Keratinocyte (primary cell): Measurements from ENCODE around the gene XPNPEP2. TPM values are rescaled to one million over a fixed set of nuclear protein-coding genes. Genes with fewer than 3 reads are reported as not detected.

ENCODE experiments used
- DNase-seq: peaks from one replicate; pipeline ENCODE4 v3.0.0-alpha.2; 2011; ENCODE audit warnings: low read depth, missing footprints, low spot score
- FAIRE-seq: peaks from 2 replicates; lab custom pipeline; 2011; peaks lifted over from hg19 to GRCh38; lab: Jason Lieb, UNC
- H2AFZ ChIP-seq: 2 replicates; pipeline ENCODE4 v1.6.0; 2012; ENCODE audit warnings: low read length, control low read depth, inconsistent platforms; ENCODE audit not compliant: control insufficient read depth
- H3K27ac ChIP-seq: 2 replicates; pipeline ENCODE4 v1.5.1; 2011; ENCODE audit warnings: low read length; ENCODE audit not compliant: control insufficient read depth, insufficient read depth
- H3K27me3 ChIP-seq: 3 replicates; pipeline ENCODE4 v1.6.0; 2011; ENCODE audit warnings: low read length; ENCODE audit not compliant: control insufficient read depth, insufficient read depth; ENCODE audit errors: extremely low read depth
- H3K36me3 ChIP-seq, 2 experiments: 2 replicates in 1 of 2; 3 replicates in 1 of 2; pipeline ENCODE4 v1.5.1; 2011; ENCODE audit warnings: low read length in 2 of 2, mild to moderate bottlenecking in 1 of 2; ENCODE audit not compliant: control insufficient read depth in 2 of 2, insufficient read depth in 2 of 2; ENCODE audit errors: extremely low read depth in 1 of 2
- H3K4me1 ChIP-seq: 3 replicates; pipeline ENCODE4 v1.5.1; 2011; ENCODE audit warnings: low read length; ENCODE audit not compliant: control insufficient read depth, insufficient read depth; ENCODE audit errors: extremely low read depth
- H3K4me2 ChIP-seq: 3 replicates; pipeline ENCODE4 v1.6.0; 2011; ENCODE audit warnings: low read depth, low read length; ENCODE audit not compliant: control insufficient read depth, insufficient read depth; ENCODE audit errors: extremely low read depth
- H3K4me3 ChIP-seq, 3 experiments: fragments of 200-600 bp in 1 of 3; sonication (generic) in 1 of 3; 2 replicates in 2 of 3; 3 replicates in 1 of 3; pipeline ENCODE4 v1.5.1; 2011 to 2016; ENCODE audit warnings: low read length in 3 of 3, mild to moderate bottlenecking in 3 of 3, control low read depth in 2 of 3, inconsistent platforms in 1 of 3, low read depth in 1 of 3, mixed read lengths in 1 of 3, mixed run types in 1 of 3, moderate library complexity in 1 of 3; ENCODE audit not compliant: control insufficient read depth in 2 of 3, insufficient read depth in 2 of 3; ENCODE audit errors: extremely low read depth in 1 of 3
- H3K79me2 ChIP-seq: 2 replicates; pipeline ENCODE4 v1.6.0; 2012; ENCODE audit warnings: low read length; ENCODE audit not compliant: control insufficient read depth, insufficient read depth
- H3K9ac ChIP-seq: 3 replicates; pipeline ENCODE4 v1.6.0; 2011; ENCODE audit warnings: low read length; ENCODE audit not compliant: control insufficient read depth, insufficient read depth; ENCODE audit errors: extremely low read depth
- H3K9me1 ChIP-seq: 3 replicates; pipeline ENCODE4 v1.6.0; 2011; ENCODE audit warnings: low read length; ENCODE audit not compliant: control insufficient read depth, insufficient read depth; ENCODE audit errors: extremely low read depth
- H3K9me3 ChIP-seq: 2 replicates; pipeline ENCODE4 v1.5.1; 2012; ENCODE audit warnings: low read depth, low read length; ENCODE audit not compliant: control insufficient read depth
- H4K20me1 ChIP-seq: 3 replicates; pipeline ENCODE4 v1.6.0; 2011; ENCODE audit warnings: low read length; ENCODE audit not compliant: control insufficient read depth, insufficient read depth; ENCODE audit errors: extremely low read depth
- EZH2 ChIP-seq: IDR thresholded peaks from one replicate; pipeline ENCODE4 v1.6.1; 2012; ENCODE audit warnings: inconsistent platforms, mild to moderate bottlenecking, low read length, moderate library complexity
- dilution Hi-C: fragments of 300-500 bp; cut with MboI; formaldehyde crosslinking; loops from one replicate; pipeline ENCODE4 v1.7.0; 2020; ENCODE audit warnings: low sequenced_read_pairs; ENCODE audit not compliant: extremely low pct_ligation_motif_present
- polyA plus RNA-seq, 5 experiments: library from polyadenylated mRNA; depleted of rRNA in 3 of 5; stranded (reverse) in 3 of 5; stranded (forward) in 1 of 5; unstranded in 1 of 5; fragments of >200 nt; gene quantifications; 1 replicate in 1 of 5; 2 replicates in 3 of 5; 3 replicates in 1 of 5; pipeline versions ENCODE4 v1.2.1 to v1.2.3, GENCODE V29; 2011 to 2012; ENCODE audit warnings: missing spikeins in 2 of 5, low read depth in 1 of 5, low replicate concordance in 1 of 5
- TF ChIP-seq, protein P1 (sequence below), 3 experiments: IDR thresholded peaks in 1 of 3; conservative IDR thresholded peaks in 1 of 3; optimal IDR thresholded peaks in 1 of 3; 2 replicates in 2 of 3; 3 replicates in 1 of 3; pipeline versions ENCODE3 to v1.5.1; 2011; ENCODE audit warnings: low read length in 3 of 3, mild to moderate bottlenecking in 3 of 3, moderate library complexity in 2 of 3, control low read depth in 1 of 3, inconsistent platforms in 1 of 3; ENCODE audit not compliant: insufficient read depth in 2 of 3; ENCODE audit errors: extremely low read depth in 1 of 3

The XPNPEP2 gene
- polyA plus RNA-seq, 1 donor (not counting 4 experiments of a cell fraction or from before 2014, with no cell fraction given): not detected

DNA sequence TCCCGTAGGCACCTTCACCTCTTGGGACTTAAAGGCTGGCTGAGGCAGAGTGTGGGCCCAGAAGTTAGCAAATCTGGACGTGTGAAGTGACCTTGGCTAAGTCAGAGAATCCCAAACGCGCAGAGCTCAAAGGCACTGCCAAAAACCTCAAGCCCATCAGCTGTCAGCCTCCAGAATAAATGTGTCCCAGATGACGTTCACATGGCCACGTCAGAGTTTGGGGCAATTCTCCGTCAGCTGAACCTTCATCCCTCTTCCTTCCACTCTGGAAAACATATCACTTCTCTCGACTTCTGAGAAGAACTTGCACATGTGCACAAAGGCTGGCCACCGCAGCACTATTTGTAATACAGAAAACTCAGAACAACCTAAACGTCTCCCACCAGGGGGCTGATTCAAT lies 48.3 kb upstream of the XPNPEP2 start:
- H3K9me1 ChIP-seq: no peaks in the 10 kb centered on the region
- H3K4me1 ChIP-seq: no peaks in the 10 kb centered on the region
- H3K36me3 ChIP-seq: no peaks in the 10 kb centered on the region
- no peaks in the 10 kb centered on the region for H3K27me3 ChIP-seq
- no peak overlapping the region for H2AFZ ChIP-seq
- H3K79me2 ChIP-seq: no peaks in the 10 kb centered on the region
- H3K9ac ChIP-seq: no peak overlapping the region
- no peak overlapping the region for H3K4me3 ChIP-seq
- no peaks in the 10 kb centered on the region for H4K20me1 ChIP-seq
- no peak for FAIRE-seq
- TF ChIP-seq, protein P1, sequence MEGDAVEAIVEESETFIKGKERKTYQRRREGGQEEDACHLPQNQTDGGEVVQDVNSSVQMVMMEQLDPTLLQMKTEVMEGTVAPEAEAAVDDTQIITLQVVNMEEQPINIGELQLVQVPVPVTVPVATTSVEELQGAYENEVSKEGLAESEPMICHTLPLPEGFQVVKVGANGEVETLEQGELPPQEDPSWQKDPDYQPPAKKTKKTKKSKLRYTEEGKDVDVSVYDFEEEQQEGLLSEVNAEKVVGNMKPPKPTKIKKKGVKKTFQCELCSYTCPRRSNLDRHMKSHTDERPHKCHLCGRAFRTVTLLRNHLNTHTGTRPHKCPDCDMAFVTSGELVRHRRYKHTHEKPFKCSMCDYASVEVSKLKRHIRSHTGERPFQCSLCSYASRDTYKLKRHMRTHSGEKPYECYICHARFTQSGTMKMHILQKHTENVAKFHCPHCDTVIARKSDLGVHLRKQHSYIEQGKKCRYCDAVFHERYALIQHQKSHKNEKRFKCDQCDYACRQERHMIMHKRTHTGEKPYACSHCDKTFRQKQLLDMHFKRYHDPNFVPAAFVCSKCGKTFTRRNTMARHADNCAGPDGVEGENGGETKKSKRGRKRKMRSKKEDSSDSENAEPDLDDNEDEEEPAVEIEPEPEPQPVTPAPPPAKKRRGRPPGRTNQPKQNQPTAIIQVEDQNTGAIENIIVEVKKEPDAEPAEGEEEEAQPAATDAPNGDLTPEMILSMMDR (optimal IDR thresholded peaks at IDR 0.05 in 1 of 3, IDR thresholded peaks at IDR 0.05 in 1 of 3, conservative IDR thresholded peaks at IDR 0.05 in 1 of 3; ENCODE audit: extremely low read depth in 1 of 3, insufficient read depth in 2 of 3, low read length in 3 of 3): no peak
- TF ChIP-seq EZH2: no peak
- no peak for DNase-seq
- dilution Hi-C loops: no loop called here
- no peak overlapping the region for H3K4me2 ChIP-seq
- no peak overlapping the region for H3K27ac ChIP-seq
- no peaks in the 10 kb centered on the region for H3K9me3 ChIP-seq

DNA sequence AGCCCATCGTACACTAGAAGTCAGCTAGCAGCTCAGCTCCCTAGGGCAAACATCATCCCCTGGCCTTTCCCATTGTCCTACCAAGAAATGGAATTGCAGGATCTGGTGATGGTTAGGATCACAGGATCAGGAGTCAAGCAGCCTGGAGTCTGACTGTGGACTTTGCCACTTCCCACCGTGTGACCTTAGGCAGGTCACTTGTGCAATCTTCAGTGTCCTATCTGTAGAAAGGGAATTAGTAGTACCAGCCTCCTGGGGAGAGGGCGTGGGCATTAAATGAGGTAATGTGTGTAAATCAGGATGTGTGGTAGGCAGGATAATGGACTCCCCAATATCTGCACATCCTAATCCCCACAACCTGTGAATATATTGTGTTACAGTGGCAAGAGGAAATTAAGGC lies 45.4 kb upstream of the XPNPEP2 start:
- H3K9me3 ChIP-seq: no peaks in the 10 kb centered on the region
- H3K9ac ChIP-seq: no peak overlapping the region
- H2AFZ ChIP-seq: no peak overlapping the region
- H3K79me2 ChIP-seq: no peaks in the 10 kb centered on the region
- no peak overlapping the region for H3K4me2 ChIP-seq
- no peaks in the 10 kb centered on the region for H3K4me1 ChIP-seq
- H3K27ac ChIP-seq: no peak overlapping the region
- H3K9me1 ChIP-seq: no peaks in the 10 kb centered on the region
- dilution Hi-C loops: no loop called here
- DNase-seq (no peak), FAIRE-seq (no peak)
- TF ChIP-seq, protein P1 (optimal IDR thresholded peaks at IDR 0.05 in 1 of 3, IDR thresholded peaks at IDR 0.05 in 1 of 3, conservative IDR thresholded peaks at IDR 0.05 in 1 of 3; ENCODE audit: extremely low read depth in 1 of 3, insufficient read depth in 2 of 3, low read length in 3 of 3): no peak
- no peak for TF ChIP-seq EZH2
- no peak overlapping the region for H3K4me3 ChIP-seq
- no peaks in the 10 kb centered on the region for H3K27me3 ChIP-seq
- H3K36me3 ChIP-seq: no peaks in the 10 kb centered on the region
- no peaks in the 10 kb centered on the region for H4K20me1 ChIP-seq
